ENCODE results near the gene CACNG5.

Gene CACNG5

DNA sequence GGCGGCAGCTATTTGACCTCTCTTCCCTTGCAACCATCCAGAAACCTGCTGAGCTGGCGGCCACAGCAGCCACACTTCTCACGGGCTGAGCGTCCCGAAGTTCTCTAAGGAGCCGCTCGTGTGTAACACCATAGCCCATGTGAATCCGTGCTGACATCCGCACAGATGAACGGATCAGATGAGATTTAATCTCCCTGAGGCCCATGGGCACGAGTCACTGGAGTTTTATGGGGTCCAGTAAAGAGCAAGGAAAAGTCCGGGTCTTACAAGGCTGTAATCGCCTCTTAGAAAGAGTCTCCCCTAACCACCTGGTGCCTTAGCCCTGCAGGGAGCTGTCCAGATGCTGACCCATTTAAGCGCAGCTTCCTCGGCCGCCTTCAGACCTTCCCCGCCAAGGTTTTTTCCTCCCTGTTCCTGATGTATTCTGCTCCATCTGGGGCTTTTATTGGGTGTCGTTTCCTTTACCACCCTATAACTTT lies 5.5 kb upstream of the CACNG5 start:
- peak in 1 of 6 experiments; percentile 7 for DNase-seq

DNA sequence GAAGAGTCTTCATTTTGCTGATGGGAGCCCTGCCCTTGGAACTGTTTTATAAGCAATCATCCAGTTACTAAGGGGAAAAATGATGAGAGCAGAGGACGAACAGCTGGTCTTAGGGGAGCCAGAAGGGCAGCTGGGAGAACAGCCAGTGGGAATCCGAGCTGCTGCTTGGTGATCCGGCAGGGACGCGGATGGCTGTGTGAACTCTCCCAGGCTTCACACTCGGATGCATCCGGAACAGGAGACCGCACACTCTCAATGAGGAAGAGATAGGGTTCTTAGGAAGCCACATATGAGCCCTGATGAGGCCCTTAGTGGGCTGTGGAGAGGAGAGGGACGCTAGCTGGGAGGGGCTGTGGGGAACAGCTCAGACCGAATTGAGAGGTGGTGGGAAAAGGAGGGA lies 5.0 kb upstream of the CACNG5 start:
- no peak for DNase-seq

DNA sequence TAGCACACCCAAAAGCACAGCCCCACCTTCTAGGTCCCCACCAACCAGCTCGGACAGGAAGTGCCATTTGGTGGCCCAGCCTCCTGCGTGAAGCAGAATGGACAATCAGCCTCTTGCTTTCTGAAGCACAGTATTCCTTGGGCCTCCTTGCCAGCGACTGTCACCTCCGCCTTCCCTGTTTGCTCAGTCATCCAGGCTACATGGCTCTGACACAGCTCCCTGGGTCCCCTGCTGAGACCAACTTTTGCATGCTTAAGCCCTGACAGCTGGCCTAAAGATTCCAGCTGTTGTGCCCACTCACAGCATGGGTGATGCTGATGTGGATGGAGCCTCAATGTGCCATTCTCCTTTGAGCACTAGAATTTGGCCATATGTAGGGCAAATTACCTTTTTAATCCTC lies 4.5 kb upstream of the CACNG5 start:
- DNase-seq, result no peak

DNA sequence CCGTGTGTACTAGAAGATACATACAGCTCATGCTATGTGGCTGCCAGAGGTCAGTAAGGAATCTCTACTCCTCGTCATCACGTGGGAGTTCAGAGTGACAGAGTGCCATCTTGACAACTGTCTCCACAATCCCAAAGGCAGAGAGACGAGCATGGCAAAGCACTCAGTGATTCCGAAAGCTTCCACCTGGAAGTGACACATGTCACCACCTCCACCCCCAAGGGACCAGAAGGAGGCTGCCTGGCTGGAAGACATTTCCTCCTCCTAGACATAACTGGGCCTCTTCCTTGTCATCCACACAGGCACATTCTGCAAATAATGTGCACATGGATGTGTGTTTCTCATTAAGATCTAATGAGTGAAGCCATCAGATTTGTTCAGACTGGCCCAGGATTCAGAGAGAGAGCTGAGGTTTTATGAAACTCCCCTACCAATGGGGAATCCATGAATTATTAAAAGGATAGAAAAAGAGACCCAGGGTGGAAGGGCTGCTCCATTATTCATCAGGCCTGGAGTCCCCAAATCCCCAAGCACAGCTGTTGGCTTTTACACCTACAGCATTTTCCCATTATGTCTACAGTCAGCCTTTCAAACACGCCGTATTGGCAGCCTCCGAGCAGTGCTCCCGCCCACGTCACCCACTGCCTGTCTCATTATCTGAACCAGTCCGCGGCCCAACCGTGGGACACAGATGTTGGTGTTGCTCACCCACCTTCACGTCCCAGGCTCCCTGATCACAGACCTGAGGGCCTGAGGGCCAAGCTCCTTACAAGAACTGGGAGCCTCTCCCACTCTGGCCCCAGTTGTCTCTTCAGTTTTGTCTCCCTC lies 3.3 kb upstream of the CACNG5 start:
- DNase-seq, result no peak

DNA sequence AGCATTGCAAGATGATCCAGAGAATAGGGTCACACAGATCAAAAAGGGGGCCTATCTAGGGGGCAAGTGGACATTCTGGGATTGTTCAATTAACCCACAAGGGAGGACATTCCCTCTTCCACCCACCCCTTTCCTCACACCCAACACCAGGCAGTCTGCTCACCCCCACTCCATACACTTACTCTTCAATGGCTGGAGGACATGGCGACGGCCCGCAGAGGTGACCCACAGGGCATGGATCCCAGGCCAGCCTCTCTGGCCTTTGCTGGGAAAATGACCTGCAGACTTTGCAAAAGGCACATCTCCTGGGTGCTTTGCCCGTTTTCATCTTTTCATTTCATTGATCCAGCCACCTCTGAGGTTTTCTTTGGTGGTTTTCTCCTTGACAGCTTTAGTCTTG lies 1.7 kb upstream of the CACNG5 start:
- DNase-seq, result no peak

DNA sequence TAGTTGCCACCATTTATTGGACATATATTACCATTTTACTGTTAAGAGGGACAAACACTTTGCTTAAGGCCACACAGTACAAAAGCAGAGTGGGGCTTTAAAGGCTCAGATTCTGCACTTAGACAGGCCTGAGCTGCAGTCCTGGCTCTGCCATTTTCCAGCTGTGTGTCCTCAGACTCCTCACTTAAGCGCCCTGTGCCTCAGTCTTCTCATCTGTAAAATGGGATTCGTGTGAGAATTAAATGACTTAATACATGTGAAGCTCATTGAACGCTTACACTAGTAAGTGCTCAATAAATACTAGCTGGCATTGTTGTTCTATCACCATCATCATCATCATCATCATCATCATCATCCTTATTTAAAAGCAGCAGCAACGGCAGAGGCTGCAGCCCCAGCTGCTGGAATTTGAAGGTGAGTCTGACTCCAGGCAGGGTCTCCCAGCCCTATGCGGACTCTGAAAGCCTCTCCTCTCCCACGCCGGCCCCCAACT lies 445 bp upstream of the CACNG5 start:
- no peak for DNase-seq

DNA sequence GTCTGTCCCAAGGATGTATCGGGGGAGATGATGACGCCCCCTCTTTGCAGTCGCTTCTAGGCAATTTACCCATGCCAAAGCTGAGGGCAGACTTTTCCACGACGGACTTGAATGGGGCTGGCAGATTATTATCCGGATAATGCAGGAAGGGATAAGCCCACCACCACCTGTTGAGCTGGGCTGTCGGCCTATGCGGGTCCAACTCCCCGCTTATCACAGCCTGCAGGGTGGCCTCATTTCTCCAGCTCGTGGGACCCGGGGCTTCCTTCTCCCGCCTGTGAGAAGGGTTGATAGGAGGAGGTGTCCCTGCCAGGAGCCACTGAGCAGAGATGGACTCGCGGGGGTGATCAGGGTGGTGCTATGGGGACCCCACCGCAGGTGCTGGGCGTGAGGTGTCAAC lies 559 bp downstream of the CACNG5 start:
- no peak for DNase-seq

DNA sequence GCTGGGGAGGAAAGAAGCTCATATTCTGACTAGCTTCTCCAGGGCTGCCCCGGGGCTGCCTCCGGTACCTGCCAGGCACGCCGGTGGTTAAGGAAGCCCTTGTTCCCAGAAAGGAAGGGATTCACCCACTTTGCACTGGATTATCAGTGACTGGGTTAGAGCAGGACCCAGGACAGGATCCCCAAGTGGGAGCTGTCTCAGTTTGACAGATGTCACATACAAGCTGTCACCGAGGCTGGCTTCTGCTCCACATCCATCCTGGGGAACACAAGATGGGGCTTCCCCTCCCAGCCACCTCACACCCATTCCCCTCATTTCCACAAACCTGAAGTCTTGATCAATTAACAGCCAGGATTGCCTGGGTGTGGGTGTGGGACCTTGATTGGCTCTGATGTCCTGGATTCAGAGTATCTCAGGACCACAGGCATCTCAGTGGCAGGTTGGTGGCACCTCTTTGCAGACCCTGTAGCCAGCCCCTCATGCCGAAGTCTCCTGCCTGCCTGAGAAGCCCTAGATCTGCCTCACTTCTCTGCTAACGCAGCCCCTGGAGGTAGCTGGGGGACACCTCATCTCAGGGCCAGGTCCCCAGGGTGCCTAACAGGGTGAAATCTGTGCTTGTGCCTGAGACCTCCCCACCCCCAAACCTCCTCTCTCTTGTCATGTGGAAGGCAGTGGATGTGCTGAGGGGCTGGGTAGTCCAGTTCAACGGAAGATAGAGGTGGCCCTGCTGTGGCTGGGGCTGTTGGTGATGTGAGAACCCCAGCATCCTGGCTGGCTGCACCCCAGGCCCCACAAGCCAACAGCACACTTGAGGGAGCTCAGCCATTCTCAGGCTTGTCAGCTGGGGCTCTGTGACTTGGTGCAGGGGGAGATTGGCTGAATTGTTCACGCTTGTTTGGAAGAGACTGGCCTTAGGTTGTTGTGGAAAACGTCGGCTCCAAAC lies 1.4 kb downstream of the CACNG5 start:
- DNase-seq, result no peak

DNA sequence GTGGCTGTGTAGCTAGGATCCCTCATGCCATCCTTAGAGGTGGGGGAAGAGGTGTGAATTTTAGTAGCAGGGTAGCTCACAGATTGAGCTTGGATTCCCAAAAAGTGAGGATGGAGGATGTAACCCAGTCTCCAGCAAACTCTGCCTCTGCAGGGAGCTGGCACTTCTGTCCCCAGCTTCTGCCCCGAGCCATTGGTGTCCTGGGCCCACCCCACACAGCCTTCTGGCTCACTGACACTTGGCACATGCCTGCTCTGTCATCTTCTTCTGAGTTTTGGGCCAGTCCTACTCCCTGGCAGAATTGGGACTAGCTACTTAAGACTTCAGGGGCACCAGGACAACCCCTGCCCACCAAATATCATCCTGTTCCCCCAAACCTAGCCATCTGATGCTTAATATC lies 2.3 kb downstream of the CACNG5 start:
- no peak for DNase-seq

DNA sequence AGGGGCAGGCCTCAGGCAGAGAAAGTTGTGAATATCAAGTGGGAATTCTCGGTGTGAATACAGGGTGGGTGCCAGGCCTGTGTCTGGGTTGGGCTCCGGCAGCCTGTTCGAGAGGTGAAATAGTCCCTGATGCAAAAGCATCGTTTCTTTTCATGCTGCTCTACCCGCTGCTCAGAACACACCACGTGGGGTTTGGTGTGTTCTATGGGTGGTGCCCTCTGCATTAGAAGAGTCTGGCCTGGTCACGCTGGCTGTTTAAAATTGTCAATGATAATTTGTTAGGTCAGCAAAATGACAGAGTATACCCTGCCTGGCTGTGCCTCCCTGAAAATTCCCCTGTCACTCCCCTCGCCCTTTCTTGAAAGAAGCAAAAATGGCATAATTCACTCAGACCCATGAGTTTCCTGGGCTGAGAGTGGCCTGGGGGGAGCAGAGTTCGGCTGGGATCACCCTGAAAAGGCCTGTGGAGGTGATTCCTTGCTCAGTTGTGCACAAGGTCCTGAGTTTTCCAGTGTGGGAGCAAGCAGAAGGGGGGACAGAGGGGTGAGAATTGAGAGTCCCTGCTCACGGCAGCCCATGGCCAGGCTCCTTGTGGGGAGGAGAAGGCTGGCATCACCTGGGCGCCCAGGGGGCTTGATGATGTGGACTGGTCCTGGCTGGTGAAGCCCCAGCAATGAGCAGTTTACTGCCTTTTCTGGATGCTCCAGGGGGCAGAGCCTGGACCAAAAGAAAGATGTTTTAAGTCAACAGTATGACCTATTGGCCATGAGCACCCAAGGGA lies 3.2 kb downstream of the CACNG5 start:
- no peak for DNase-seq

DNA sequence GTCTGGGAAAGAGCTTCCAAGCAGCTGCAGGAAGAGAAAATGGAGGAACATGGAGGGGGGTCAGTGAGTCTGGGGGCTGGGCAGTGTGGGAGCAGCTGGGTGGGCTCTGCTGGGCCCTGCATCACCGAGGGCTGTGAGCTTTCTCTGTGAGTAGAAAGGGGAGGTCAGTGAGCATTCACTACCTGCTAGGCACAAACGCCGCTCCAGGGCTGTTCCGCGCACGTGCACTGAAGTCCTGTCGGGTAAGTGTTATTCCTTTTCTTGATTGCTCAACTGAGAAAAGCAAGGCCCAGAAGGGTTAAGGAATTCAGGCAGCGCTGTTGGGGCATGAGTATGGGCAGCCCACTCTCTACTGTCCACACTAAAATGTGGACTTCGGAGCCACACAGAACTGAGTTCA lies 4.7 kb downstream of the CACNG5 start:
- DNase-seq, result no peak

DNA sequence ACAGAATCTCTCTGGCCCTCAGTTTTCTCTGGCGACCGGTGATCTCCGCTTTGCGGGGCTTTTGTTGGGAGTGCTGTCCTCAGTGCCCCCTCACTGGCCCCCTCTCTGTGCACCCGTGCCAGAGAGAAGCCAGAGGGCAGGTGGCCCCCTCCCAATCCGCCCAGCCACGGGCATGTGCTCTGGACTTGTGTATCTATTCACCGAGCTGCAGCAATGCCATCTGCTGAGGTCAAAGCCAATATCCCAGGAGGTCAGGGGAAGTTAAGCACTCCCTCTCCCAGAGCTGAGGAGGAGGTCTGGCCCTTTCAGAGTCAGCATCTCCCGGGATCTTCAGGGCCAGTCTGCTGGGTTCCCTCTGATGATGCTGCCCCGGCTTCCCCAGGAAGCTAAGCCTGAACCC lies 5.1 kb downstream of the CACNG5 start:
- DNase-seq, result no peak

DNA sequence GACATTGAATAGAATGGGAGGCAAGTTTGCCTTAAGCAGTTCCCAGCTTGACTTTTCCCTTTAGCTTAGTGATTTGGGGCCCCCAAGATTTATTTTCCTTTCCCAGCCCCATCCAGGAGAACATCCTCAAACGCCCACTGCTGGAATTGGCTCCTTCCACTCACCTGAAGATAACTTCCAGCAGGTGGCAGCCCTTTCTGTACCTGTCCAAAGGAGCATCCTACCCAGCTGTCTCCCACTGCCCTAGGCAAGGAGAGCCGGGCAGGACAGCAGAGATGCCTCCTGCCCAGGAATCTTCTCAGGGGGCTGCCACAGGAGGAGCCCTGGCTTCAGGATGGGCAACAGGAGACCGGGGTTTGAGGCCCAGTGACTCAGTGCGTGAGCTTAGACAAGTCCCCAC lies 6.4 kb downstream of the CACNG5 start:
- DNase-seq, result no peak

DNA sequence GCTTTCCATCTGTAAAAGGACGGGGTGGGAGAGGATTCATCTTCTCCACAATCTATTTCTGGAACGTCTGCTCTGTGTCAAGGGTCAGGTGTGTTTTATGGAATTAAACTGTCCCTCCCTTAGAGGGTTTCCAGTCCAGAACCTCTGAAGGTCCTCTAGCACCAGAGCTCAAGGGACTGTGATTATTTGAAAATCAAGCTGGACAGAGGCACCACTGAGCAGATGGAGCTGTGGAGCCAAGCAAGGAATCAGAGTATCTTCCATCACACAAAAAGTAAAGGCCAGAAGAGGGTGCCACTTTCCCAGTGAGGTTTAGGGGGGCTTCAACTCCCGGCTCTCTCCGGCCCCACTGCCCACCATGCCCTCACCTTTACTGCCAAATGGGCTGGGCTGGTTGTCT lies 6.8 kb downstream of the CACNG5 start:
- DNase-seq, result no peak

DNA sequence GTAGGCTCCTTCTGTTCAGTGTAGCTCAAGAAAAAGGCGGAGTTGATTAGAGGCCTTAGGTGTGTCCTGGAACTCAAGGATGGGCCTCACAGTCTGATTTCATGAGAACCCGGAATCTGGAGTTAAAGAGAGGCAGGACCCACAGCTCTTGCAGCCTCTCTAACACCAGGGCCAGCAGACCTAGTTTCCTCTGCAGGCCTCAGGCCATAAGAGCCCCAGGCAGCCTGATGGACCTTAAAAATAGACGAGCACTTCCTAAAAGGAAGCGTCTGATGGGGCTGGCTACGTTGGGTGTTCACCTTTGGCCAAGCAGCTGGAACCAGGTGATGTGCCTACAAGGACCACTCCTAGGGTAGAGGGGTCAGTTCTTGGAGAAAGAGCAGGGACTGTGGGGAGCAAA lies 7.6 kb downstream of the CACNG5 start:
- DNase-seq, result no peak

DNA sequence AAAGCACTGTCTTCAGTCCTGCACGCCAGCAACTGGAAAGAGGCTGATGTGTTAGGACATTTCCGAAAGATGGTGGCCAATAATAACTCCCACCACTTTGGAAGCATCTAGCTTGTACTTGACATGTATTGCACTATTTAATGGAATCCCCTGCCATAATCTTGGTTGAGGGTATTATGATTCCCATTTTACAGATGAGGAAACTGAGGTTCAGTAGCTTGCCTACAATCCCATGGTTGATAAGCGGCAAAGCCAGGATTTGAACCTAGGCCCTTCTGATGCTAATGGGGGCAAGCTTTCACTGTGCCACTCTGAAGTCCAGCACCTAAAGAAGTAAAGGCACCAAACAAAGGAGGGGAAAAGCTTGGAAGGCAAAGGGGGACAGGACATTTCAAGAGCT lies 8.0 kb downstream of the CACNG5 start:
- DNase-seq, result no peak

DNA sequence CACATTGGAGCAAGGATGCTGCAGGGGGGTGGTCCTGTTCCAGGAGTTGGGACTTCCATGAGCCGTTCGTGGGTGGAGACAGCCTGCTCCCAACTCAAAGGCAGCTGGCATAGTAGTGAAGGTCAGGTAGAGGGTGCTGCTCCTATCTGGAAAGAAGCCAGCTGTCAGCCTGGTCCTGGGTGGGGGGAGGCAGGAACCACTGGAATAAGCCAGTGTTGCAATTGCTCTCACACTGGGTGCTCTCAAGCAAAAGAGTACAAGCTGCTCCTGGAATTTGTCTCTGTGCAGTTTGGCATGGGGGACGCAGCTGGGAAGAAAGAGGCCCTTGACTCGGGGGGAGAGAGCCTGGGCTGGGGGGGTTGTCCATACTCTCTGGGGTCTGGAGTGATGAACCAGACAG lies 8.7 kb downstream of the CACNG5 start:
- DNase-seq, result no peak

DNA sequence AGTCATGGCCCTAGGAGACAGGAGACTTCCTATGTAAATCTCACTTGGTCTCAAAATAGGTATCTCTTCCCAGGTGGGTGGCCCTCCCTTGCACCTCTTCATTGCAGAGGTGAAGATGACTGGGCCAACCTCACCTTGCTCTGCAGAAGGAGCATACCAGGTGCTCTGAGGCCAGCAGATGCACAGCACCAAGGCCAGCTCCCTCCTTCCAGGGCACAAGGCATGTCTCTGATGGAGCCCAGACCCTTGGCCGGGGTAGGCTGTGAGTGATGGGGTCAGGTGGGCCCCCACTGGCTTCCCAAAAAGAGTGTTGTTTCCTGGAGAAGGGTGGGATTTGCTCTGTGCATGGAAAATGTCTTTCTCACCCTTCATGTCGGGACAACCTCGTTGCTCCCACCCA lies 12.8 kb downstream of the CACNG5 start:
- DNase-seq, result no peak

DNA sequence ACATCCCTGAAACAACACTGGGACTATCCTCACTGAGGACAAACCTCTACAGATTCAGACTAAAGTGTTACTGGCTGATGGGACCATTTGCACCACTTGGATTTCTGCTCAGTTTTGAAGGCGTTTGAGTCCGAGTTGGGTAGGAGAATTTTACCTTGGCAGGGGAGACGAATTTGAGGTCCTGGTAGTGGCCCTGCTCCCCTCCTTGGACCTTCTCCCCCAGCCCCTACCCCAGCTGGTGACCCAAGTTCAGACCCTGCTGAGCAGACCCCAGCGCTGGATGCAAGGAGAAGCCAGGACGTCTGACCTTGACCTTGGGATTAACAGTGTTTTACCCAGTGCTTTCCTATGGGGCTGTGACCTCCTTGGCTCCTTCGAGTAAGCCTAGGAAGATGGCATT lies 13.6 kb downstream of the CACNG5 start:
- DNase-seq, result no peak

DNA sequence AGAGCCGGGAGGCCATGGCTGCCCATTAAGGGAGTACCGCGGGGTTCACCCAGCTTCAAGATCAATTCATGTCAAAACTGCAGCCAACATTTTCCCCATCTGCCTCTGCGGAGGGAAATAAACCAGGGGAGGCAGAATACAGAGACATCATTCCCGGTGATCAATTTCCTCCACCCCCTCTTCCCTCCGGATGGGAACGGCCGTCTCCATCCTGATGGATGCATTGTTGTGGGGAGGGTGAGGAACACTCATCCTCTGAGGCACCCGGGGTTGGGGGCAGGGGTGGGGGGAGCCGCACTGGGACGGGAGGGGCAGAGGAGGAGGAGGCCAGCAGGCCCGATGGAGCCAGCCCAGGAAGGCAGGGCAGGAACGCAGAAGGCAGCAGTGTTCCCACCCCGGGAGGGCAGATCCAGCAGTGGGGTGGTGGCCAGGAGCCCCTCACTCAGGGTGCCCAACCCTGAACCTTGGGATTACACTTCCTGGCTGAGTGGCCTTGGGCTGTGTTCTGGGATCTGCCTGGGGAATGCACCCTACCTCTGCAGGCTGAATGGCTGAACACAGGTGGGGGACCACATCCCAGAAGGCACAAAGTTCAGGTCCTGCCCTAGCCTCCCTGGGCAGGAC lies 14.2 kb downstream of the CACNG5 start:
- no peak for DNase-seq

DNA sequence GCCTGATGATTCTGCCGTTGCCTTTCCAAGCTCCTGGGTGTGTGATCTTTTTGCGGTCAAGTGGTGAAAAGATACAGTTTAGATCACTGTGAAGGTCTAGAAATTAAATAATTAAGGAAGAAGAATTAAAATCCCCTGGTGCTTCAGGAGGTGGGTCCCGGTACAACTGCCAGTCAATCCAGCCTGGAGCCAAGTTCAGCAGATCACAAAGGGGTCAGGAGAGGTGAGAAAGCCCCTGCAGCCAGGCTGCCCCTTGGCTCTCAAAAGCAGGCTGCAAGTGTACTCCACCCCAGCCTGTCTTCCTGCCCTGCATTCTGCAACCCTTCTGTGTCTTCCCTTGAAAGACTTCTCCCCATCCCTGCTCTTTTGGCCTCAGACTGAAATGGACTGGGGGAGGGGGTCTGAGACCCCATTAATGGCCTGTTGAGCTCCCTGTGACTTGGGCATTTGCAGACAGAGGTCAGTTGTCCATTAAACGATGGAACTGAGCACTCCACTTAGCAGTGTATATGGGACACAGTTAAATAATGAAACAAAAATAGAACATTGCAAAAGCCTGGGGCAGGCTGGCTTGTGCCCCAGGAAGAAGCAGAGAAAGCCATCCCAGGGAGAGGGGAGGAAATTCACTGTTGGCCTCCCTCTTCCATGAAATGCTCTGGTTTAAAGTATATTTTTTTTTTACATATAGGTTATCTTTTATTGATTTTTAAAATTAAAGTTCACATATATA lies 15.1 kb downstream of the CACNG5 start:
- DNase-seq, result no peak

DNA sequence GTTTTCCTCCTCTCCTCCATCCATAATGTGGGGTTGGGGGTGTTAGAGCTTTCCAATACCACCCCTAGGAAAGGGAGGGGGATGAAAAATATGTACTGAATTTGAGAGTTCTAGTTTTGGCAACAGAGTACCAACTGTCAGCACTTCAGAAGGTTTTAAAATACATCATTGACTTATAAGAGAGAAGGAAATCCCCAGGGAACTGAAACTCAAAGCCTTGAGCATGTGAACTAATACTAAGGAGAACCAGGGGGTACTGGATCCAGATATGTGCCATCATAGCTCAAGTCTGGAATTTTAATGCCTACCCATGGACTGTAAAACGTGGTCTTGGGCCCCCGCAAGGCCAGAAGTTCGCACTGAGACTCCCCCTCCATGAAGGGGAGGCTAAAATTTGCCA lies 15.8 kb downstream of the CACNG5 start:
- DNase-seq, result no peak
